ENCODE data around the gene NAB2.

GRCh38 chr12:57123813-57124212 is 34.9 kb downstream of the NAB2 start:
- TF ChIP-seq CTCF (IDR thresholded peaks at IDR 0.05) (no peak), POLR2A (IDR thresholded peaks at IDR 0.05; ENCODE audit: low read depth) (no peak)
